Cardiac muscle cell (in vitro differentiated cells and primary cell): ENCODE measurements around the gene NFRKB. TPM values are rescaled to one million over a fixed set of nuclear protein-coding genes. Genes with fewer than 3 reads are reported as not detected.

Experiments
- DNase-seq, 2 donors: peaks; one replicate each; pipeline versions ENCODE4 v3.0.0 to v3.0.0-alpha.2; 2010 to 2017; ENCODE audit warnings: low read depth in 1 of 2, low spot score in 1 of 2
- H3K27ac ChIP-seq: fragments of 200-600 bp; sonication (generic); 2 replicates; pipeline ENCODE4 v1.5.1; 2016
- H3K27me3 ChIP-seq: fragments of 200-600 bp; sonication (generic); 2 replicates; pipeline ENCODE4 v1.6.0; 2016; ENCODE audit warnings: control low read depth
- H3K36me3 ChIP-seq: fragments of 200-600 bp; sonication (generic); 2 replicates; pipeline ENCODE4 v1.5.1; 2016; ENCODE audit warnings: control low read depth
- H3K4me1 ChIP-seq: fragments of 200-600 bp; sonication (generic); 2 replicates; pipeline ENCODE4 v1.8.1; 2017; ENCODE audit warnings: low read depth, mild to moderate bottlenecking, mixed run types
- H3K4me3 ChIP-seq: fragments of 200-600 bp; sonication (generic); 2 replicates; pipeline ENCODE4 v1.5.1; 2016; ENCODE audit warnings: mild to moderate bottlenecking
- H3K9me3 ChIP-seq: fragments of 200-600 bp; sonication (generic); 2 replicates; pipeline ENCODE4 v1.5.1; 2017; ENCODE audit warnings: low read depth, mild to moderate bottlenecking, control low read depth
- CTCF ChIP-seq: IDR thresholded peaks from 2 replicates; pipeline ENCODE4 v1.5.1; 2012; ENCODE audit warnings: low read depth, mild to moderate bottlenecking, low read length
- polyA plus RNA-seq: library from polyadenylated mRNA; unstranded; fragments of >200 nt; fragmentation: Nextera tagmentation; extraction: Ambion mirVana; gene quantifications from 2 replicates; pipeline ENCODE4 v1.2.1, GENCODE V29; 2016
- total RNA-seq: library from RNA; depleted of rRNA; stranded (reverse); fragments of >200 nt; gene quantifications from 2 replicates; pipeline ENCODE4 v1.2.3, GENCODE V29; 2016

The NFRKB gene
- total and polyA plus RNA-seq, 2 experiments from 2014 or later, result 43.7 to 44.2 TPM

GRCh38 chr11:129894278-129895125 is 876 bp downstream of the NFRKB start:
- Histone ChIP-seq H3K27me3 (no peaks in the 10 kb centered on the region), H3K4me3 (peak overlapping the region; percentile 98), H3K4me1 (peaks cover 13% of the 10 kb centered on the region), H3K36me3 (peaks cover 16% of the 10 kb centered on the region), H3K27ac (peak overlapping the region; percentile 82), H3K9me3 (no peaks in the 10 kb centered on the region)
- no peak for TF ChIP-seq CTCF
- DNase-seq, result peak in 1 of 2 donors; percentile 2

GRCh38 chr11:129888451-129888850 is 6.9 kb downstream of the NFRKB start:
- no peak overlapping the region for H3K4me3 ChIP-seq
- DNase-seq, result no peak
- H3K27ac ChIP-seq, result no peak overlapping the region
- no peak for TF ChIP-seq CTCF
- H3K9me3 ChIP-seq, result no peaks in the 10 kb centered on the region
- no peaks in the 10 kb centered on the region for H3K27me3 ChIP-seq
- no peaks in the 10 kb centered on the region for H3K4me1 ChIP-seq
- H3K36me3 ChIP-seq, result peaks cover 68% of the 10 kb centered on the region

- H3K27me3 ChIP-seq, result no peaks in the 10 kb centered on the region
- H3K4me1 ChIP-seq, result no peaks in the 10 kb centered on the region
- DNase-seq, result no peak
- H3K9me3 ChIP-seq, result no peaks in the 10 kb centered on the region
- no peak overlapping the region for H3K4me3 ChIP-seq
- no peak overlapping the region for H3K27ac ChIP-seq
- no peak for TF ChIP-seq CTCF
- H3K36me3 ChIP-seq, result peaks cover 79% of the 10 kb centered on the region
These were observed 10.0 kb downstream of the NFRKB start for GRCh38 chr11:129885381-129885780.

GRCh38 chr11:129884581-129884980 is 10.8 kb downstream of the NFRKB start:
- Histone ChIP-seq H3K36me3 (peaks cover 85% of the 10 kb centered on the region), H3K27ac (no peak overlapping the region), H3K27me3 (no peaks in the 10 kb centered on the region), H3K4me1 (no peaks in the 10 kb centered on the region), H3K9me3 (no peaks in the 10 kb centered on the region), H3K4me3 (no peak overlapping the region)
- no peak for DNase-seq
- TF ChIP-seq CTCF, result no peak

GRCh38 chr11:129881570-129882170 is 13.7 kb downstream of the NFRKB start:
- Histone ChIP-seq H3K36me3 (peaks cover 90% of the 10 kb centered on the region), H3K4me1 (no peaks in the 10 kb centered on the region), H3K4me3 (no peak overlapping the region), H3K27me3 (no peaks in the 10 kb centered on the region), H3K27ac (no peak overlapping the region), H3K9me3 (no peaks in the 10 kb centered on the region)
- peak; percentile 40 to 57 for DNase-seq
- peak; percentile 64 for TF ChIP-seq CTCF
